NCI-H748 (cell line): ENCODE measurements around the gene RHOH.
"Not testable (repeated sequence)": the region's sequence is repeated elsewhere in the genome, so short reads cannot be mapped to it uniquely, and the experiment has no call there.

Source experiments
- DNase-seq: peaks from one replicate; lab custom pipeline; 2025; ENCODE audit not compliant: unreplicated experiment; lab: John Stamatoyannopoulos, UW

RHOH gene

GRCh38 chr4:40196724-40197281 is at the start of gene RHOH:
Gene RHOH (plus strand): TSS chr4:40197031. CDS start chr4:40243387, 46,356 bp downstream.
- DNase-seq: no peak

GRCh38 chr4:40147490-40147889 is 49.3 kb upstream of the RHOH start:
- not testable (repeated sequence) for DNase-seq

- DNase-seq: peak; percentile 65
These were observed 46.9 kb upstream of the RHOH start for GRCh38 chr4:40149960-40150385.

- no peak for DNase-seq
These were observed 45.9 kb upstream of the RHOH start for GRCh38 chr4:40150932-40151331.

- DNase-seq: no peak
These were observed 44.2 kb upstream of the RHOH start for GRCh38 chr4:40152637-40153036.

- DNase-seq: no peak
These were observed 39.4 kb upstream of the RHOH start for GRCh38 chr4:40157436-40157835.

GRCh38 chr4:40160258-40160657 is 36.6 kb upstream of the RHOH start:
- no peak for DNase-seq

GRCh38 chr4:40164459-40164858 is 32.4 kb upstream of the RHOH start:
- DNase-seq: no peak

GRCh38 chr4:40165916-40166315 is 30.9 kb upstream of the RHOH start:
- DNase-seq: no peak

- DNase-seq: no peak
These were observed 28.8 kb upstream of the RHOH start for GRCh38 chr4:40168070-40168469.

GRCh38 chr4:40170588-40170987 is 26.2 kb upstream of the RHOH start:
- no peak for DNase-seq

GRCh38 chr4:40173470-40173875 is 23.4 kb upstream of the RHOH start:
- DNase-seq: no peak

- DNase-seq: no peak
These were observed 20.2 kb upstream of the RHOH start for GRCh38 chr4:40176602-40177001.

GRCh38 chr4:40177591-40177990 is 19.2 kb upstream of the RHOH start:
- no peak for DNase-seq

GRCh38 chr4:40178672-40179071 is 18.2 kb upstream of the RHOH start:
- peak; percentile 5 for DNase-seq

GRCh38 chr4:40179360-40179759 is 17.5 kb upstream of the RHOH start:
- no peak for DNase-seq

- DNase-seq: no peak
These were observed 16.5 kb upstream of the RHOH start for GRCh38 chr4:40180356-40180755.

- no peak for DNase-seq
These were observed 14.8 kb upstream of the RHOH start for GRCh38 chr4:40182001-40182400.

- DNase-seq: no peak
These were observed 13.9 kb upstream of the RHOH start for GRCh38 chr4:40182954-40183353.

- no peak for DNase-seq
These were observed 13.0 kb upstream of the RHOH start for GRCh38 chr4:40183615-40184411.

- DNase-seq: no peak
These were observed 10.8 kb upstream of the RHOH start for GRCh38 chr4:40185830-40186664.

- no peak for DNase-seq
These were observed 10.2 kb upstream of the RHOH start for GRCh38 chr4:40186665-40187014.
